Sigmoid colon (tissue), 7 donors: Measurements from ENCODE around the gene SNX33. TPM values are rescaled to one million over a fixed set of nuclear protein-coding genes. Genes with fewer than 3 reads are reported as not detected.

Experiments
- DNase-seq: peaks from one replicate; pipeline ENCODE4 v3.0.0-alpha.2; 2019
- H3K27ac ChIP-seq, 4 donors: fragments of 200-600 bp; sonication (generic); one replicate each; pipeline ENCODE4 v1.5.1; 2016 to 2019; ENCODE audit warnings: mild to moderate bottlenecking in 1 of 4
- H3K27me3 ChIP-seq, 3 donors: fragments of 200-600 bp; sonication (generic); one replicate each; pipeline ENCODE4 v1.5.1; 2019; ENCODE audit warnings: mild to moderate bottlenecking in 1 of 3
- H3K36me3 ChIP-seq, 4 donors: fragments of 200-600 bp; sonication (generic); one replicate each; pipeline ENCODE4 v1.5.1; 2016 to 2019
- H3K4me1 ChIP-seq, 4 donors: fragments of 200-600 bp; sonication (generic); one replicate each; pipeline ENCODE4 v1.5.1; 2017 to 2019
- H3K4me3 ChIP-seq, 4 donors: fragments of 200-600 bp; sonication (generic); one replicate each; pipeline ENCODE4 v1.5.1; 2017 to 2019; ENCODE audit warnings: mild to moderate bottlenecking in 2 of 4, moderate library complexity in 1 of 4
- H3K9me3 ChIP-seq, 4 donors: fragments of 200-600 bp in 3 of 4; sonication (generic) in 3 of 4; one replicate each; pipeline versions ENCODE4 v1.5.1 to v1.6.1; 2013 to 2019
- EP300 ChIP-seq, 4 donors: sonication (generic); formaldehyde crosslinking; IDR thresholded peaks; one replicate each; pipeline ENCODE4 v1.6.1; 2017; ENCODE audit warnings: antibody characterized with exemption in 4 of 4
- POLR2A ChIP-seq, 2 donors: fragments of 450-650 bp; IDR thresholded peaks; one replicate each; pipeline ENCODE4 v1.6.1; 2016; ENCODE audit warnings: antibody characterized with exemption in 2 of 2, mild to moderate bottlenecking in 2 of 2, moderate library complexity in 2 of 2
- POLR2AphosphoS5 ChIP-seq, 4 donors: sonication (generic); formaldehyde crosslinking; IDR thresholded peaks; one replicate each; pipeline ENCODE4 v1.6.1; 2017; ENCODE audit warnings: antibody characterized with exemption in 4 of 4
- WGBS, 2 donors: extraction: QIAGEN DNeasy Blood & Tissue Kit; methylation state at CpG; one replicate each; pipeline ENCODE4 v1.1.7; 2013; 5-methylcytosine and 5-hydroxymethylcytosine counted together
- intact Hi-C: fragments of 100-400 bp; cut with DNase I; formaldehyde crosslinking; loops from one replicate; pipeline ENCODE4 v1.15.1; 2023
- polyA plus RNA-seq, 3 donors: library from polyadenylated mRNA; stranded (reverse); fragments of 200-250 nt; gene quantifications; one replicate each; pipeline ENCODE4 v1.2.3, GENCODE V29; 2013
- total RNA-seq, 4 donors: library from RNA; depleted of rRNA; stranded (reverse); fragments of >200 nt; gene quantifications; one replicate each; pipeline ENCODE4 v1.1.0, GENCODE V29; 2016
- TF ChIP-seq, protein P1 (sequence below), 4 experiments: fragments of 450-650 bp in 3 of 4; fragments of 200-600 bp in 1 of 4; IDR thresholded peaks; one replicate each; pipeline ENCODE4 v1.5.1; 2016 to 2019; ENCODE audit warnings: antibody characterized with exemption in 4 of 4, mild to moderate bottlenecking in 3 of 4, moderate library complexity in 2 of 4
- donor health status: healthy with polysubstance abuse.
- donor health status: Bipolar disorder and iron deficiency.
- donor health status: healthy.

SNX33 gene
- total and polyA plus RNA-seq, 7 donors: 9.0 to 32.7 (median 20.9) TPM

DNA sequence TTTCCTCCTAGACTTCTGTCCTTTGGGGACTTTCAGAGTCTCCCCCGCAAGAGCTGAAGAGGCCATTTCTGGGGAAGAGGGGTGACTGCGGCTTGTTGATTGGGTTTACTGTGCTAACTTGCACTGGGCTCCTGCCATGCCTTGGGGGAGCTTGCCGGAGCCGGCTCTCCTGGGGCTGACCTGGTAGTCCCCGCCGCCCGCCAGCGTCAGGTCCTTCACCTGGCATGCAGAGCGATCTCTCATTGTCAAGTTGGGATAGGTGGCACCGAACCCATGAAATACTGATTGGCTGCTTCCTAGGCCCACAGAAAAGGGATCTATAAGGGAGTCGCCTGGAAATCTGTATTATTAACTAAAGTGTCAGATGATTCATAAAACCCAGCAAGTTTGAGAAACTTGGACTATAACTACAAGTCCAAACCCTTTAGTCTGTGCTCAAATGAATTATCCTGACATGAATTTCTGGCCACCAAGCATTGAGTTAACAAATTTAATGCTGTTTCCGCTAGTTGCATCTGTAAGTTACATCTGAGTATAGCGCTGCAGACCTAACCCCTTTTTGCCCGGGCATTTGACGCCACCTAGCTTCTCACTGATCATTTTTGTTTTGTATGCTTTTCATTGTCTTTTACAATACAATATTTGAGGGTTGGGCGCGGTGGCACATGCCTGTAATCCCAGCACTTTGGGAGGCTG lies 7.1 kb upstream of the SNX33 start:
- intact Hi-C loops: loop anchor here (5.0 kb wide), 1 partner anchor 188 kb away; the partner anchor contains the start of gene SIN3A
- no peaks in the 10 kb centered on the region for H3K9me3 ChIP-seq
- no peaks in the 10 kb centered on the region for H3K27me3 ChIP-seq
- peaks cover 0 to 41% (median 29%) of the 10 kb centered on the region in 4 donors for H3K4me1 ChIP-seq
- WGBS, 2 donors: 2 to 3% methylated on average over 17 of the region's 17 CpGs
- no peaks in the 10 kb centered on the region for H3K36me3 ChIP-seq
- TF ChIP-seq POLR2A (IDR thresholded peaks at IDR 0.05): peak in 1 of 2 donors; percentile 63
- TF ChIP-seq, protein P1, sequence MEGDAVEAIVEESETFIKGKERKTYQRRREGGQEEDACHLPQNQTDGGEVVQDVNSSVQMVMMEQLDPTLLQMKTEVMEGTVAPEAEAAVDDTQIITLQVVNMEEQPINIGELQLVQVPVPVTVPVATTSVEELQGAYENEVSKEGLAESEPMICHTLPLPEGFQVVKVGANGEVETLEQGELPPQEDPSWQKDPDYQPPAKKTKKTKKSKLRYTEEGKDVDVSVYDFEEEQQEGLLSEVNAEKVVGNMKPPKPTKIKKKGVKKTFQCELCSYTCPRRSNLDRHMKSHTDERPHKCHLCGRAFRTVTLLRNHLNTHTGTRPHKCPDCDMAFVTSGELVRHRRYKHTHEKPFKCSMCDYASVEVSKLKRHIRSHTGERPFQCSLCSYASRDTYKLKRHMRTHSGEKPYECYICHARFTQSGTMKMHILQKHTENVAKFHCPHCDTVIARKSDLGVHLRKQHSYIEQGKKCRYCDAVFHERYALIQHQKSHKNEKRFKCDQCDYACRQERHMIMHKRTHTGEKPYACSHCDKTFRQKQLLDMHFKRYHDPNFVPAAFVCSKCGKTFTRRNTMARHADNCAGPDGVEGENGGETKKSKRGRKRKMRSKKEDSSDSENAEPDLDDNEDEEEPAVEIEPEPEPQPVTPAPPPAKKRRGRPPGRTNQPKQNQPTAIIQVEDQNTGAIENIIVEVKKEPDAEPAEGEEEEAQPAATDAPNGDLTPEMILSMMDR (IDR thresholded peaks at IDR 0.05): no peak
- DNase-seq: no peak
- H3K4me3 ChIP-seq: peak overlapping the region; percentile 76 to 84 (median 81)
- H3K27ac ChIP-seq: peak overlapping the region; percentile 88 to 93 (median 92)

DNA sequence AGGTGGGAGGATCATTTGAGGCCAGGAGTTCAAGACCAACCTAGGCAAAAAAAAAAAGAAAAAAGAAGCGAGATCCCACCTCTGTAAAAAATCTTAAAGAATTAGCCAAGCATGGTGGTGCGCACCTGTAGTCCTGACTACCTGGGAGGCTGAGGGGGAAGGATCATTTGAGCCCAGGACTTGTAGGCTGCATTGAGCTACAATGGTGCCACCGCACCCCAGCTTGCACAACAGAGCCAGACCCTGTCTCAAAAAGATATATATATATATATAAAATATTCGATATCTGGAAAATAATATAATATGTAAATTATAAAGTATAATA lies 6.6 kb upstream of the SNX33 start:
- peaks cover 0 to 45% (median 32%) of the 10 kb centered on the region in 4 donors for H3K4me1 ChIP-seq
- no peak for DNase-seq
- TF ChIP-seq EP300 (IDR thresholded peaks at IDR 0.05) (no peak), POLR2AphosphoS5 (IDR thresholded peaks at IDR 0.05) (no peak), POLR2A (IDR thresholded peaks at IDR 0.05) (no peak)
- TF ChIP-seq, protein P1 (IDR thresholded peaks at IDR 0.05): no peak
- WGBS, 2 donors: 68 to 78% methylated on average over 4 of the region's 4 CpGs
- H3K4me3 ChIP-seq: no peak overlapping the region
- intact Hi-C loops: loop anchor here (5.0 kb wide), 1 partner anchor 189 kb away; the partner anchor contains the start of gene SIN3A
- no peaks in the 10 kb centered on the region for H3K27me3 ChIP-seq
- peak overlapping the region in 2 of 4 donors; percentile 92 to 93 for H3K27ac ChIP-seq
- H3K9me3 ChIP-seq: no peaks in the 10 kb centered on the region
- no peaks in the 10 kb centered on the region for H3K36me3 ChIP-seq

DNA sequence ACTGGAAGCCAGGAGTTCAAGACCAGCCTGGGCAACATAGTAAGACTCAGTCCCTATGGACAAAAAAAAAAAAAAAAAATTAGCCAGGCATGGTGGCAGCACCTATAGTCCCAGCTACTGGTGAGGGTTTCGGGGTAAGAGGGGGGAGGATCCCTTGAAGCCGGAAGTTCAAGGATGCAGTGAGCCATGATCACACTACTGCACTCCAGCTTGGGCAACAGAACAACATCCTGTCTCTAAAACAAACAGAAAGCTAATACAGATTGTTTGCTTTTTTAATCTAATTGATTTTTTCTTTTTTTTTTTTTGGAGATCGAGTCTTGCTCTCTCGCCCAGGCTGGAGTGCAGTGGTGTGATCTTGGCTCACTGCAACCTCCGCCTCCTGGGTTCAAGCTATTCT lies 6.1 kb upstream of the SNX33 start:
- no peaks in the 10 kb centered on the region for H3K36me3 ChIP-seq
- intact Hi-C loops: loop anchor here (5.0 kb wide), 1 partner anchor 189 kb away; the partner anchor contains the start of gene SIN3A
- H3K9me3 ChIP-seq: no peaks in the 10 kb centered on the region
- DNase-seq: no peak
- TF ChIP-seq, protein P1 (IDR thresholded peaks at IDR 0.05): no peak
- no peak for TF ChIP-seq EP300 (IDR thresholded peaks at IDR 0.05)
- TF ChIP-seq POLR2A (IDR thresholded peaks at IDR 0.05): no peak
- TF ChIP-seq POLR2AphosphoS5 (IDR thresholded peaks at IDR 0.05): no peak
- H3K4me3 ChIP-seq: no peak overlapping the region
- H3K27me3 ChIP-seq: no peaks in the 10 kb centered on the region
- peaks cover 0 to 45% (median 36%) of the 10 kb centered on the region in 4 donors for H3K4me1 ChIP-seq
- no peak overlapping the region for H3K27ac ChIP-seq
- 76 to 82% methylated on average over 5 of the region's 5 CpGs for WGBS, 2 donors

DNA sequence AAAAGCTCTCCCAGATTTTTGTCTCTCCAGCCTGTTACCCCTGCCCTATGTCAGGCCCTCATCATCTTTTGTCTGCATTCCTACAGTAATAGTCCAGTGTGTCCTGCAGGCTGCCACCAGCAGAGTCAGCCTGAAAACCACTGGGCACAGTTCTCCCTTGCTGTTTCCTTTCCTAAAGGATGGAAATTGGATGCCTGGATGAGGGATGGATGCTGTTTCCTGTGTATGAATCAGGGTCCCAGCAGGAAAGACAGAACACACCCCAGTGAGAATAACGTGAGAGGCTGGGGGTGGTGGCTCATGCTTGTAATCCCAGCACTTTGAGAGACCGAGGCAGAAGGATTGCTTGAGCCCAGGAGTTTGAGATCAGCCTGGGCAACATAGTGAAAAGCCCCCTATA lies 3.3 kb upstream of the SNX33 start:
- intact Hi-C loops: loop anchor here (5.0 kb wide), 1 partner anchor 192 kb away; the partner anchor contains the start of gene SIN3A
- Histone ChIP-seq H3K9me3 (no peaks in the 10 kb centered on the region), H3K4me1 (peaks cover 0 to 32% (median 23%) of the 10 kb centered on the region in 4 donors), H3K4me3 (no peak overlapping the region), H3K27me3 (no peaks in the 10 kb centered on the region), H3K36me3 (no peaks in the 10 kb centered on the region), H3K27ac (no peak overlapping the region)
- TF ChIP-seq, protein P1 (IDR thresholded peaks at IDR 0.05): no peak
- no peak for TF ChIP-seq POLR2A (IDR thresholded peaks at IDR 0.05)
- no peak for TF ChIP-seq POLR2AphosphoS5 (IDR thresholded peaks at IDR 0.05)
- no peak for TF ChIP-seq EP300 (IDR thresholded peaks at IDR 0.05)
- 88 to 93% methylated on average over 2 of the region's 2 CpGs for WGBS, 2 donors
- no peak for DNase-seq
